NCI-H2227 (cell line): ENCODE data around the gene ZBTB25.

Experiments used
- DNase-seq: peaks from one replicate; lab custom pipeline; 2025; ENCODE audit not compliant: unreplicated experiment; lab: John Stamatoyannopoulos, UW

ZBTB25 gene, protein sequence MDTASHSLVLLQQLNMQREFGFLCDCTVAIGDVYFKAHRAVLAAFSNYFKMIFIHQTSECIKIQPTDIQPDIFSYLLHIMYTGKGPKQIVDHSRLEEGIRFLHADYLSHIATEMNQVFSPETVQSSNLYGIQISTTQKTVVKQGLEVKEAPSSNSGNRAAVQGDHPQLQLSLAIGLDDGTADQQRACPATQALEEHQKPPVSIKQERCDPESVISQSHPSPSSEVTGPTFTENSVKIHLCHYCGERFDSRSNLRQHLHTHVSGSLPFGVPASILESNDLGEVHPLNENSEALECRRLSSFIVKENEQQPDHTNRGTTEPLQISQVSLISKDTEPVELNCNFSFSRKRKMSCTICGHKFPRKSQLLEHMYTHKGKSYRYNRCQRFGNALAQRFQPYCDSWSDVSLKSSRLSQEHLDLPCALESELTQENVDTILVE

DNA sequence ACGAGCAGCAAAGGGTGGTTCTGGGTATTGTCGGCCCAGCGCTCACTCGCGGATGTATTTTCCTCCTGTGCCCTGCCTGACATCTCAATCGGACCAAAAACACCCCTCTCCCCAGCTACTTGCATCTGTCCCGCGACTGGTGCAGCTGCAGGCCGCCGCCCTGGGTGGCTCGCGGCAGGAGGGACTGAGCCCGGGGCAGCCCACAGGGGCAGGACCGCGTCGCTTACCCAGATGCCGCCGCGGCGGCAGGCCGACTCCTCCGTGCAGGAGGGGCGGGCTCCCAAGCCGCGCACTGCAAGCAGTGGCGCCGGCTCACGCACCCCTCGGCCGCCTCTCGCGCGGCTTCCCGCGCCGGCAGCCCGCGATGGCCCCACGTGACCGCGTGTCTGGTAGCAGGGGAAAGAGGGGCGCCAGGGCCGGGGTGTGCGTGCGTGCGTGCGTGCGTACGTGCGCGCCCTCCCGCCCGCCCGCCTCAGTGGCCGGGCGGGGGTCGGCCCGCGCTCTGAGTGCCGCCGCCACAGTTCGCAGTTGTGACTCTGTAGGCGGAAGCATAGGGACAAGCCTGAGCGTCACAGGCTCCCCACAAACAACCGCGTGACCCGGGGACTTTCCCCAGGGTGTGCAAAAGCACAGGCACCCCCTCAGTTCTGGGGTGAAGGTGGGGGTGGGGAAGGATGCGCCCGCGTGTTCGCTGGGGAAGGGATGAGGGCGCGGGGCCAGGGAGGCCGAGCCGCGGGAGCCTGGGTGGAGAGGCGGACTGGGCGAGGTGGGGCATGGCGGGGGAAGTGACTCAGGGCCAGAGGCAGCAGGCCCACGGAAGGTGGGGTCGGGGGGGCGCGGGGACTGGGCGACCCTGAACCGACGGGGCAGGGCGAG lies at the start of gene ZBTB25:
Gene ZBTB25 (minus strand): TSS at position 405 of the 876 bp plus-strand sequence. CDS start 13,305 bp downstream, outside the sequence.
- peak; percentile 95 for DNase-seq

- DNase-seq = no peak
Observed at GRCh38 chr14:64550621-64551333, 47.1 kb upstream of the ZBTB25 start.

DNA sequence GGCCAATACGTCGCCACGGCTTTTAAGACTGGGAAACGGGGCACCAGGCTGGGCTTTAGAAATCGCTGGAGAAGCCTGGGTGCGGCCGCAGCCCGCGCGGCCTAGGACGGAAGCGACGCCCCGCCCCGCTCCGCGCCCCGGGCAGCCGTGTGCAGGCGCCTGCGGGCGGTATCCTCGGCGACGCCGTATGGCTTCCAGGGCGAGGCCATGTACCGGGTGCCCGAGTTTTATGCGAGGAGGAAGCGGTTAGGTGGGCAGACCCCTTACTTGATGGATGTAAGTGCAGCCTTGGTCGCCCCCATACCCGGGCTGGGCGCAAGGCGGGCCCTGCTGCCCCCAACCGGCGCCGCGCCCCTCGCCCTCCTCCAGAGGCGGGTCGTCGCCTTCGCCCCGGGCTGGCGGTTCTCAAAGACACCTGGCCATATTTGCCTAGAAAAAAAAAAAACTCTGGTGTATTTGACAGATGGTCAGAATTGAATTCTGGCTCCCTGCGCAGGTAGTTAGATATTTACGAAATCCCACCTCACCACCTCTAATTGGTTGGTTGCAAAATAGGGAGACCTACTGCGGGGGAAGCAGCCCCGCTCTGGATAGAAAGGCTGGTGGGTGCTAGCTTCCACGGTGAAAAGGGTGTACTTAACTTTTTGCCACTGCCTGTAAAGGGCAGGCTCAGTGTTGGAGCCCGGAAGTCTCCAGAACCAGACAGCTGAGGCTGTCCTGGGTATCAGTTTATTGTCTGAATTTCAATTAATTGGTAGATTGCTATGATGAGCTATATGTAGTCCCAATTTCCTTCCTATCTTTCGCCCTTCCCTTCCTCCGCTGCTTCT lies 46.4 kb upstream of the ZBTB25 start, which contains the start of gene PPP1R36:
Gene PPP1R36 (plus strand): TSS at position 171 of the 830 bp plus-strand sequence. CDS start 37 bp downstream, at position 208.
- peak; percentile 51 for DNase-seq

- no peak for DNase-seq
Observed at GRCh38 chr14:64549016-64549415, 45.4 kb upstream of the ZBTB25 start.

DNA sequence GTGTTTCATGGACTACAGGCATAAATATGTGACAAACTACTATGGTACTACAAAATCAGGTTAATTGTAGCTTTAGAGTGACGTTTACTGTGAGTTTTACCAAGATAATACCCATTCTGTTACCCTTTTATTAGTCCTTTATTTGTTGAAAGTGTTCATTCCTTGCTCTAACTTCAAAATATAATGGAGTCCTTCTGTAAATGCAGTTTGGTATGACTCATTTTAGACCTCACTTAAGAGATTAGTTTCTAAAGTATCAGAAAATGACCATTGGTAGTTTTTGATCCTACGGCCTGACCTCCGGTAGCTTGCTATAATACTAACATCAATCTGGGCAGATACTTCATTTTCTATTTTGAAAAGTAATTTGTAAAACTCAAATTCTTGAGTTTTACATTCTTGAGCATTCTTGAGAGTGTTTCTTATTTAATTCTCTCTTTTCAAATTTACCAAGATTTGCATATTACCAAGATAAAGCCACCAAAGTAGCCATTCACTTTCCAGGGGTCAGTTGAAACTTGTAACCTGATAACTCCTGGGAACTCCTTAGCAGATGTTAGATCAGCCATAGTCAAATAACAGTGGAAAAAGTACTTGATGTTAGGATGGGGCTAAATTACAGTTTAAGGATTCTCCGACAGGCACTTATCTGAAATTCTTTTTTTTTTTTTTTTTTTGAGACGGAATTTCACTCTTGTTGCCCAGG lies 41.1 kb upstream of the ZBTB25 start:
- no peak for DNase-seq

GRCh38 chr14:64542836-64543201 lies 39.2 kb upstream of the ZBTB25 start:
- DNase-seq = no peak

DNA sequence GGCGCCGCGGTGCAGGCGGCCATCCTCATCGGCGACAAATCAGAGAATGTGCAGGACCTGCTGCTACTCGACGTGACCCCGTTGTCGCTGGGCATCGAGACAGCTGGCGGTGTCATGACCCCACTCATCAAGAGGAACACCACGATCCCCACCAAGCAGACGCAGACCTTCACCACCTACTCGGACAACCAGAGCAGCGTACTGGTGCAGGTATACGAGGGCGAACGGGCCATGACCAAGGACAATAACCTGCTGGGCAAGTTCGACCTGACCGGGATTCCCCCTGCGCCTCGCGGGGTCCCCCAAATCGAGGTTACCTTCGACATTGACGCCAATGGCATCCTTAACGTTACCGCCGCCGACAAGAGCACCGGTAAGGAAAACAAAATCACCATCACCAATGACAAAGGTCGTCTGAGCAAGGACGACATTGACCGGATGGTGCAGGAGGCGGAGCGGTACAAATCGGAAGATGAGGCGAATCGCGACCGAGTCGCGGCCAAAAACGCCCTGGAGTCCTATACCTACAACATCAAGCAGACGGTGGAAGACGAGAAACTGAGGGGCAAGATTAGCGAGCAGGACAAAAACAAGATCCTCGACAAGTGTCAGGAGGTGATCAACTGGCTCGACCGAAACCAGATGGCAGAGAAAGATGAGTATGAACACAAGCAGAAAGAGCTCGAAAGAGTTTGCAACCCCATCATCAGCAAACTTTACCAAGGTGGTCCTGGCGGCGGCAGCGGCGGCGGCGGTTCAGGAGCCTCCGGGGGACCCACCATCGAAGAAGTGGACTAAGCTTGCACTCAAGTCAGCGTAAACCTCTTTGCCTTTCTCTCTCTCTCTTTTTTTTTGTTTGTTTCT lies 38.6 kb upstream of the ZBTB25 start:
- DNase-seq = no peak

DNA sequence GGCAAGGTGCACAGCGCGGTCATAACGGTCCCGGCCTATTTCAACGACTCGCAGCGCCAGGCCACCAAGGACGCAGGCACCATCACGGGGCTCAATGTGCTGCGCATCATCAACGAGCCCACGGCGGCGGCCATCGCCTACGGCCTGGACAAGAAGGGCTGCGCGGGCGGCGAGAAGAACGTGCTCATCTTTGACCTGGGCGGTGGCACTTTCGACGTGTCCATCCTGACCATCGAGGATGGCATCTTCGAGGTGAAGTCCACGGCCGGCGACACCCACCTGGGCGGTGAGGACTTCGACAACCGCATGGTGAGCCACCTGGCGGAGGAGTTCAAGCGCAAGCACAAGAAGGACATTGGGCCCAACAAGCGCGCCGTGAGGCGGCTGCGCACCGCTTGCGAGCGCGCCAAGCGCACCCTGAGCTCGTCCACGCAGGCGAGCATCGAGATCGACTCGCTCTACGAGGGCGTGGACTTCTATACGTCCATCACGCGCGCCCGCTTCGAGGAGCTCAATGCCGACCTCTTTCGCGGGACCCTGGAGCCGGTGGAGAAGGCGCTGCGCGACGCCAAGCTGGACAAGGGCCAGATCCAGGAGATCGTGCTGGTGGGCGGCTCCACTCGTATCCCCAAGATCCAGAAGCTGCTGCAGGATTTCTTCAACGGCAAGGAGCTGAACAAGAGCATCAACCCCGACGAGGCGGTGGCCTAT lies 37.8 kb upstream of the ZBTB25 start:
- no peak for DNase-seq

- peak; percentile 79 for DNase-seq
Observed at GRCh38 chr14:64540208-64541202, 36.9 kb upstream of the ZBTB25 start, which contains the start of gene HSPA2. Gene HSPA2, plus strand, starts transcription at chr14:64540741. Its CDS starts 109 bp downstream, at chr14:64540850.

GRCh38 chr14:64536488-64537245 lies 33.0 kb upstream of the ZBTB25 start:
- no peak for DNase-seq

- no peak for DNase-seq
Observed at GRCh38 chr14:64531567-64531966, 27.9 kb upstream of the ZBTB25 start.

DNA sequence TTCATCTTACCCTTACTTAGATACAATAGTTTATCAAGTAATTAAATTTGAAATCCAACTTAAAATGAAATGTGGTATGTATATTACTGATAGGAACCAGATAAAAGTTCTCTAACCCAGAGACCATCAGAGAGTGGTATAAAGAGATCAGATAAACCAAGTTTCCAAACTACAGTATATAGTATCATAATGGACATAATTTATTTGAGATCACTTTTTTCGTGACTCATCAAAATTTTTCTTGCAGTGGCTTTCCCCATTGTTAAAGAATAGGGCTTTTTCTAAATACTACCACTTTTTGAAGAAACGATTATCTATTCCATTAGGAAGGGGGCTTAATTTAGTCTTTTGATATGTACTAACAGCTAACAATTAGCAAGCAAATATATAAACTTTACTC lies 21.7 kb upstream of the ZBTB25 start:
- DNase-seq = no peak

DNA sequence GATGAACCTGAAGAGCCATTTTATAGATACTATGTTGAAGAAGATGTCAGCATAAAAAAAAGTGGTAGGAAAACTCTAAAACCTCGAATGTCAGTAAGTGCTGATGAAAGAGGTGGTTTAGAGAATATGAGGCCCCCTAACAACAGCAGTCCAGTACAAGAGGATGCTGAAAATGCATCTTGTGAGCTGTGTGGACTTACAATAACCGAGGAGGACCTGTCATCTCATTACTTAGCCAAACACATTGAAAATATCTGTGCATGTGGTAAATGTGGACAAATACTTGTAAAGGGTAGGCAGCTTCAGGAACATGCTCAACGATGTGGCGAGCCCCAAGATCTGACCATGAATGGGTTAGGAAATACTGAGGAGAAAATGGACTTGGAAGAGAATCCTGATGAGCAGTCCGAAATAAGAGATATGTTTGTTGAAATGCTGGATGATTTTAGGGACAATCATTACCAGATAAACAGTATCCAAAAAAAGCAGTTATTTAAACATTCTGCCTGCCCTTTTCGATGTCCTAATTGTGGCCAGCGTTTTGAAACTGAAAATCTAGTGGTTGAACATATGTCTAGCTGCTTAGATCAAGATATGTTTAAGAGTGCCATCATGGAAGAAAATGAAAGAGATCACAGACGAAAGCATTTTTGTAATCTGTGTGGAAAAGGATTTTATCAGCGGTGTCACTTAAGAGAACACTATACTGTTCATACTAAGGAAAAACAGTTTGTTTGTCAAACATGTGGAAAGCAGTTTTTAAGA lies 19.1 kb upstream of the ZBTB25 start:
- DNase-seq = no peak

- no peak for DNase-seq
Observed at GRCh38 chr14:64520699-64521098, 17.1 kb upstream of the ZBTB25 start.

- no peak for DNase-seq
Observed at GRCh38 chr14:64518229-64518628, 14.6 kb upstream of the ZBTB25 start.
